ENCODE measurements around the gene ACSM6. TPM values are rescaled to one million over a fixed set of nuclear protein-coding genes. Genes with fewer than 3 reads are reported as not detected.

The ACSM6 gene, protein sequence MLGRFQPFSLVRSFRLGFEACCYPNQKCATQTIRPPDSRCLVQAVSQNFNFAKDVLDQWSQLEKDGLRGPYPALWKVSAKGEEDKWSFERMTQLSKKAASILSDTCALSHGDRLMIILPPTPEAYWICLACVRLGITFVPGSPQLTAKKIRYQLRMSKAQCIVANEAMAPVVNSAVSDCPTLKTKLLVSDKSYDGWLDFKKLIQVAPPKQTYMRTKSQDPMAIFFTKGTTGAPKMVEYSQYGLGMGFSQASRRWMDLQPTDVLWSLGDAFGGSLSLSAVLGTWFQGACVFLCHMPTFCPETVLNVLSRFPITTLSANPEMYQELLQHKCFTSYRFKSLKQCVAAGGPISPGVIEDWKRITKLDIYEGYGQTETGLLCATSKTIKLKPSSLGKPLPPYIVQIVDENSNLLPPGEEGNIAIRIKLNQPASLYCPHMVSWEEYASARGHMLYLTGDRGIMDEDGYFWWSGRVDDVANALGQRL
- under 1 TPM in 1 of 3 donors, not detected in 2; 0.66 TPM for total RNA-seq

DNA sequence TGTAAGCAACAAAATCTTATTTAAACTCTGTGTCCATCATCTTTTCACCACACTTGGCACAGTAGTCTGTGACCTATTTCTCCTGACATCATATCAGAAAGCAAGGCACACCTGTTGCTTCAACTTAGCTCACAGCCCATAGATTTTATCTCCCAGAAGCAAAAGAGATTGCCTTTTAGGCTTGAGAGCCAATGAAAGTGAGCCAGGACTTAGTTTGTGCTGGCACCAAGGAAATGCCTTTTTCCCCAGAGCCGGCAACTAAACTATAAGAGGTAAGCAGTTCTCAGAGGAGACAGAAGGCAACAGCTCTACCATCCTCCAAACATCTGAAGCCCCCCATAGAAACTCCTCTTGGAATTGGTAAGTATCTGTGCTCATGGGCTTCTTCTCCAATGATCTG, at the start of gene ACSM6:
Gene ACSM6 (plus strand): TSS at position 295 of the 400 bp plus-strand sequence. CDS start 248 bp downstream, outside the sequence.
- no peaks in the 10 kb centered on the region for H3K27me3 ChIP-seq
- H3K4me3 ChIP-seq, result no peak within 1 kb of the TSS
- H3K9me3 ChIP-seq, result no peaks in the 10 kb centered on the region
- DNase-seq (ENCODE audit: low spot score in 2 of 2), result no peak
- no peaks in the 10 kb centered on the region for H3K4me1 ChIP-seq
- TF ChIP-seq POLR2AphosphoS5 (IDR thresholded peaks at IDR 0.05), result no peak
- no peak for TF ChIP-seq POLR2A (IDR thresholded peaks at IDR 0.05)
- TF ChIP-seq, protein P1, sequence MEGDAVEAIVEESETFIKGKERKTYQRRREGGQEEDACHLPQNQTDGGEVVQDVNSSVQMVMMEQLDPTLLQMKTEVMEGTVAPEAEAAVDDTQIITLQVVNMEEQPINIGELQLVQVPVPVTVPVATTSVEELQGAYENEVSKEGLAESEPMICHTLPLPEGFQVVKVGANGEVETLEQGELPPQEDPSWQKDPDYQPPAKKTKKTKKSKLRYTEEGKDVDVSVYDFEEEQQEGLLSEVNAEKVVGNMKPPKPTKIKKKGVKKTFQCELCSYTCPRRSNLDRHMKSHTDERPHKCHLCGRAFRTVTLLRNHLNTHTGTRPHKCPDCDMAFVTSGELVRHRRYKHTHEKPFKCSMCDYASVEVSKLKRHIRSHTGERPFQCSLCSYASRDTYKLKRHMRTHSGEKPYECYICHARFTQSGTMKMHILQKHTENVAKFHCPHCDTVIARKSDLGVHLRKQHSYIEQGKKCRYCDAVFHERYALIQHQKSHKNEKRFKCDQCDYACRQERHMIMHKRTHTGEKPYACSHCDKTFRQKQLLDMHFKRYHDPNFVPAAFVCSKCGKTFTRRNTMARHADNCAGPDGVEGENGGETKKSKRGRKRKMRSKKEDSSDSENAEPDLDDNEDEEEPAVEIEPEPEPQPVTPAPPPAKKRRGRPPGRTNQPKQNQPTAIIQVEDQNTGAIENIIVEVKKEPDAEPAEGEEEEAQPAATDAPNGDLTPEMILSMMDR (IDR thresholded peaks at IDR 0.05), result no peak
- no peak within 1 kb of the TSS for H3K27ac ChIP-seq
- intact Hi-C loops (cut with DNase I; ENCODE audit: low total_unique reads), result no loop called here
- no peaks in the 10 kb centered on the region for H3K36me3 ChIP-seq

DNA sequence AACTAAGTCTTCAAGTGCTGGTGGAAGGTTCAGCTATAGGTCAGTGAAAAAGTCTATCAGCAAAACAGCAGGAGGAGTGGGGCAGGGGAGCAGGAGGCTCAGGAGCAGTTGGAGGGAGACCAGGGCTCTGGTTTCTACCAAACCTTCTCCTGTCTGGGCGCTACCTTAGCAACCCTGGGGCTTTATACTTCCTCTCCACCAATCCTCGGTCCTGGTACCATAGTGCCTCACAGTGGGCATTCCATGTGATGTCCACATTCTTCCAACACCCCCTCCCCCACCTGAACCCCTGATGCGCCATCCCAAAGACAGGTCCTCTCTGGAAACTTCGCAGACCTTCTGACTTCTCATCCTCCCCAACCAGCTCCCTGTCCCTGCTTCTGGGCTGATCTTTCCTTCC, 25.3 kb upstream of the ACSM6 start:
- intact Hi-C loops (cut with DNase I; ENCODE audit: low total_unique reads), result no loop called here
- H3K27ac ChIP-seq, result no peak overlapping the region
- no peaks in the 10 kb centered on the region for H3K9me3 ChIP-seq
- DNase-seq (ENCODE audit: low spot score in 2 of 2), result peak in 1 of 2 donors; percentile 36
- H3K4me3 ChIP-seq, result no peak overlapping the region
- no peaks in the 10 kb centered on the region for H3K27me3 ChIP-seq
- no peaks in the 10 kb centered on the region for H3K36me3 ChIP-seq
- TF ChIP-seq POLR2AphosphoS5 (IDR thresholded peaks at IDR 0.05) (no peak), POLR2A (IDR thresholded peaks at IDR 0.05) (no peak)
- TF ChIP-seq, protein P1 (IDR thresholded peaks at IDR 0.05), result no peak
- no peaks in the 10 kb centered on the region for H3K4me1 ChIP-seq

DNA sequence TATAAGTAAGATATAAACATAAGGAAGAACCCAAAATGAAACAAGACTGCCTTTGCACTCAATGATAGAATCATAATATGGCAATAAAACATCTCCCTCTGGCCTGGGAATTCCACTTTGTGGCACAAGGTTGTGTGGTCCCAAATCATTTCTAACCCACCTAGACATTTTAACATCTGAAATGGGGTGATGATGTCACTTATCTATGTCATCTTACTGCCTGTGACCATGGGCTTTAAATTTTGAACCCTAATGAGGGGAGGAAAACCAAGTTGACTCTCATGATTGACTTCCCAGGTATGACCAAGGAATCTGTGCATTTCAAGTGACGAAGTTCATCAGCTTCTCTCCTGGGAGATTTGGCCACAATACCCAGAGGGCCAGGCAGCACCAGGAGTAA, 24.5 kb upstream of the ACSM6 start:
- Histone ChIP-seq H3K36me3 (no peaks in the 10 kb centered on the region), H3K4me1 (no peaks in the 10 kb centered on the region), H3K9me3 (no peaks in the 10 kb centered on the region), H3K27ac (no peak overlapping the region), H3K27me3 (no peaks in the 10 kb centered on the region), H3K4me3 (no peak overlapping the region)
- no peak for DNase-seq (ENCODE audit: low spot score in 2 of 2)
- intact Hi-C loops (cut with DNase I; ENCODE audit: low total_unique reads), result no loop called here
- no peak for TF ChIP-seq POLR2AphosphoS5 (IDR thresholded peaks at IDR 0.05)
- no peak for TF ChIP-seq POLR2A (IDR thresholded peaks at IDR 0.05)
- TF ChIP-seq, protein P1 (IDR thresholded peaks at IDR 0.05), result no peak

DNA sequence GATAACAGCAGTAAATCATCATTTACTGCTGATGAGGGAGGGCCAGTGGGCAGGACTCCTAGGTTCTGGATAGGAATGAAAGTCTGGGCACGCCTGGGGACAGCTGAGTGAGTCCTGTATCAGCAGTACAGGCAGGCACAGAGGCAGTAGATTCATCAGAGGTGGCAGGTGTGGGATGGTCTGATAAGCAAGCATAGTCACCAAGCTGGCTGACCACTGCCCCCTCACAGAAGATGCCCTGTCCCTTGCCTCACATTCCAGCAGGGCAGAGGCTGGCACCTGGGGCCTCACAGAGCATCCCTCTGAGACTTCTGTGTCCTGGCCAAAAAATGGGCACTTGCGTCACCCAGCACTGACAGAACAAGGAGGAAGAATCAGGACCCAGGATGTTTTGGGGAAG, 23.2 kb upstream of the ACSM6 start:
- Histone ChIP-seq H3K9me3 (no peaks in the 10 kb centered on the region), H3K36me3 (no peaks in the 10 kb centered on the region), H3K4me3 (no peak overlapping the region), H3K4me1 (no peaks in the 10 kb centered on the region), H3K27me3 (no peaks in the 10 kb centered on the region), H3K27ac (no peak overlapping the region)
- no peak for DNase-seq (ENCODE audit: low spot score in 2 of 2)
- intact Hi-C loops (cut with DNase I; ENCODE audit: low total_unique reads), result no loop called here
- TF ChIP-seq POLR2A (IDR thresholded peaks at IDR 0.05), result no peak
- no peak for TF ChIP-seq POLR2AphosphoS5 (IDR thresholded peaks at IDR 0.05)
- TF ChIP-seq, protein P1 (IDR thresholded peaks at IDR 0.05), result no peak

DNA sequence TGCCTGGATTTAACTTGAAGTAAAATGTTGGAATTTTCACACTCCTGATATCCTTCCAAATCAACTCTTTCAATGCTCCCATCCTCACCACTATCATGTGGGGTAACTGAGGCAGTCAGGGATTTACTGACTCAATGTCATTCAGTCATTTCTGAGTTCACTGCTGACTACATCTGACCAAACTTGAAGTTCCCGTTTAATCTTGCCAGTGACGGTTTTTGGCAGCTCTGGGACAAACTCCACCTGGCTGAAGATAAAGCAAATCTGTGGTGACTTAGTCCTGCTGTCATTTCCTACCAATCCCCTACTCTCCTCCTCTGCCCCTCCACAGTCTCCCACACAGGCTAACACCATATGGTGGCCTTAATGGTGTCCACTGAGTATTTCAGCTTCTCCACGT, 22.7 kb upstream of the ACSM6 start:
- DNase-seq (ENCODE audit: low spot score in 2 of 2), result no peak
- H3K27me3 ChIP-seq, result no peaks in the 10 kb centered on the region
- no peak overlapping the region for H3K4me3 ChIP-seq
- TF ChIP-seq POLR2AphosphoS5 (IDR thresholded peaks at IDR 0.05), result no peak
- no peak for TF ChIP-seq POLR2A (IDR thresholded peaks at IDR 0.05)
- H3K27ac ChIP-seq, result no peak overlapping the region
- no peaks in the 10 kb centered on the region for H3K4me1 ChIP-seq
- intact Hi-C loops (cut with DNase I; ENCODE audit: low total_unique reads), result no loop called here
- no peaks in the 10 kb centered on the region for H3K36me3 ChIP-seq
- no peaks in the 10 kb centered on the region for H3K9me3 ChIP-seq

Measured in breast epithelium (tissue), 4 donors.